Pancreas (tissue), 10 donors: Measurements from ENCODE around the gene TGM1. TPM values are rescaled to one million over a fixed set of nuclear protein-coding genes. Genes with fewer than 3 reads are reported as not detected.

ENCODE experiments used
- ATAC-seq, 4 donors: fragments of 200-7000 bp; cut with Tn5 transposase; one replicate each; pipeline versions ENCODE4 v1.8.0 to v1.9.1; 2020; ENCODE audit warnings: mild to moderate bottlenecking in 4 of 4, moderate library complexity in 4 of 4
- DNase-seq, 6 donors: peaks; one replicate each; pipeline ENCODE4 v3.0.0-alpha.2; 2020
- FAIRE-seq: peaks from 2 replicates; lab custom pipeline; 2012; peaks lifted over from hg19 to GRCh38; lab: Jason Lieb, UNC
- H3K27ac ChIP-seq, 4 donors: fragments of 200-600 bp; sonication (generic); 1 replicate in 3 of 4; 2 replicates in 1 of 4; pipeline versions ENCODE4 v1.5.0 to v1.8.0; 2020
- H3K27me3 ChIP-seq, 4 donors: fragments of 200-600 bp; one replicate each; pipeline ENCODE4 v1.8.0; 2021
- H3K36me3 ChIP-seq, 3 donors: fragments of 200-600 bp; sonication (generic) in 1 of 3; one replicate each; pipeline versions ENCODE4 v1.5.0 to v1.8.0; 2020 to 2021
- H3K4me1 ChIP-seq, 3 donors: fragments of 200-600 bp; one replicate each; pipeline ENCODE4 v1.8.0; 2021
- H3K4me3 ChIP-seq, 4 donors: fragments of 200-600 bp; sonication (generic) in 2 of 4; one replicate each; pipeline versions ENCODE4 v1.5.0 to v1.8.0; 2020 to 2021
- H3K9me3 ChIP-seq, 4 donors: fragments of 200-600 bp; one replicate each; pipeline ENCODE4 v1.8.0; 2021
- WGBS, 2 donors: extraction: QIAGEN DNeasy Blood & Tissue Kit; methylation state at CpG; one replicate each; pipeline ENCODE4 v1.1.7; 2013; 5-methylcytosine and 5-hydroxymethylcytosine counted together
- intact Hi-C, 3 donors: fragments of 100-400 bp; cut with DNase I; formaldehyde crosslinking; loops; one replicate each; pipeline versions ENCODE4 v1.11.1 to v1.14.2; 2022
- polyA plus RNA-seq, 2 donors: library from polyadenylated mRNA; stranded (reverse); fragments of 200-250 nt; gene quantifications; one replicate each; pipeline ENCODE4 v1.2.3, GENCODE V29; 2013
- total RNA-seq, 6 donors: library from RNA; stranded (reverse); fragmentation: NEBNext Ultra II Directional in 4 of 6; extraction: Animal tissue kit (Norgen Biotek cat#: 25700) in 4 of 6; gene quantifications; one replicate each; pipeline versions ENCODE4 v1.2.1 to v1.2.4, GENCODE V29; 2021 to 2023
- TF ChIP-seq, protein P1 (sequence below), 4 donors: fragments of 200-600 bp; sonication (generic) in 3 of 4; IDR thresholded peaks; one replicate each; pipeline versions ENCODE4 v1.5.0 to v1.8.0; 2021; ENCODE audit warnings: antibody characterized with exemption in 4 of 4
- donor health status: healthy with polysubstance abuse.
- donor health status: DM: no; HTN: no; CAD: no; lungs with moderate emphysema.
- donor health status: DM: no; HTN: no; CAD: no.
- donor health status: control.
- donor health status: control.
- donor health status: Bipolar disorder and iron deficiency.
- donor health status: DM: yes; HTN: yes; CAD: no.
- donor health status: DM: no; HTN: no; CAD: no.
- donor health status: DM: no; HTN: no; CAD: no.
- donor health status: DM: yes; HTN: yes; CAD: no.

Gene TGM1
- total and polyA plus RNA-seq, 8 donors = 1.2 to 5.4 (median 2.8) TPM

DNA sequence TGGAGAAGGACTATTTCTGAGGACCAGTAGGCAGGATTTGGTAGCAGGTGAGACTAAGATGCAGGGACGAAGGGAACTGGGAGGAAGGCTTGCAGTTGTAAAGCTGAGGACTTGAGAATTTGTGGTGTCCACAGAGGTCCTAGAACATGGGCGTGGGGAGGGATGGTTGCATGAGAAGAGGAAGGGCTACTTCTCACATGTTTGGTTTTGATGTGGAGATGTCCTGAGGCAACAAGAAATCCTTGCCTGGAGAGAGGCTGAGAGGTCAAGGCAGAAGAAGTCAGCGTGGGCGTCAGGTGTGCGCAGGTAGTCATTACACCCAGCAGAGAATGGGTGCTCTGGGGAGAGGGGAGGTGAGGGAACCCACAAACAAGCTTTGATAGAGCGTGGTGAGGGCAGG lies 14.1 kb upstream of the TGM1 start:
- intact Hi-C loops = no loop called here
- Histone ChIP-seq H3K4me3 (no peak overlapping the region), H3K9me3 (no peaks in the 10 kb centered on the region), H3K27ac (no peak overlapping the region), H3K36me3 (no peaks in the 10 kb centered on the region), H3K27me3 (no peaks in the 10 kb centered on the region), H3K4me1 (peaks cover 11 to 21% (median 18%) of the 10 kb centered on the region in 3 donors)
- no peak for FAIRE-seq
- WGBS, 2 donors = 90 to 94% methylated on average over 6 of the region's 6 CpGs
- TF ChIP-seq, protein P1, sequence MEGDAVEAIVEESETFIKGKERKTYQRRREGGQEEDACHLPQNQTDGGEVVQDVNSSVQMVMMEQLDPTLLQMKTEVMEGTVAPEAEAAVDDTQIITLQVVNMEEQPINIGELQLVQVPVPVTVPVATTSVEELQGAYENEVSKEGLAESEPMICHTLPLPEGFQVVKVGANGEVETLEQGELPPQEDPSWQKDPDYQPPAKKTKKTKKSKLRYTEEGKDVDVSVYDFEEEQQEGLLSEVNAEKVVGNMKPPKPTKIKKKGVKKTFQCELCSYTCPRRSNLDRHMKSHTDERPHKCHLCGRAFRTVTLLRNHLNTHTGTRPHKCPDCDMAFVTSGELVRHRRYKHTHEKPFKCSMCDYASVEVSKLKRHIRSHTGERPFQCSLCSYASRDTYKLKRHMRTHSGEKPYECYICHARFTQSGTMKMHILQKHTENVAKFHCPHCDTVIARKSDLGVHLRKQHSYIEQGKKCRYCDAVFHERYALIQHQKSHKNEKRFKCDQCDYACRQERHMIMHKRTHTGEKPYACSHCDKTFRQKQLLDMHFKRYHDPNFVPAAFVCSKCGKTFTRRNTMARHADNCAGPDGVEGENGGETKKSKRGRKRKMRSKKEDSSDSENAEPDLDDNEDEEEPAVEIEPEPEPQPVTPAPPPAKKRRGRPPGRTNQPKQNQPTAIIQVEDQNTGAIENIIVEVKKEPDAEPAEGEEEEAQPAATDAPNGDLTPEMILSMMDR (IDR thresholded peaks at IDR 0.05) = no peak
- ATAC-seq = no peak
- DNase-seq = no peak

- Histone ChIP-seq H3K27me3 (no peaks in the 10 kb centered on the region), H3K9me3 (no peaks in the 10 kb centered on the region), H3K27ac (peak overlapping the region; percentile 44 to 97 (median 72)), H3K4me1 (peaks cover 11 to 25% (median 18%) of the 10 kb centered on the region in 3 donors), H3K4me3 (no peak overlapping the region), H3K36me3 (no peaks in the 10 kb centered on the region)
- TF ChIP-seq, protein P1 (IDR thresholded peaks at IDR 0.05) = no peak
- ATAC-seq (peak; percentile 51 to 72 (median 64)), DNase-seq (peak in 5 of 6 donors; percentile 40 to 77 (median 63)), FAIRE-seq (no peak)
- WGBS, 2 donors = 24 to 33% methylated on average over 3 of the region's 3 CpGs
- intact Hi-C loops = no loop called here
Measured at GRCh38 chr14:24274101-24274543, 11.1 kb upstream of the TGM1 start.

GRCh38 chr14:24273422-24273998 lies 10.5 kb upstream of the TGM1 start:
- intact Hi-C loops = no loop called here
- Histone ChIP-seq H3K27me3 (no peaks in the 10 kb centered on the region), H3K36me3 (no peaks in the 10 kb centered on the region), H3K4me1 (peaks cover 11 to 25% (median 18%) of the 10 kb centered on the region in 3 donors), H3K27ac (peak overlapping the region; percentile 44 to 97 (median 72)), H3K9me3 (no peaks in the 10 kb centered on the region), H3K4me3 (no peak overlapping the region)
- DNase-seq (no peak), ATAC-seq (no peak), FAIRE-seq (no peak)
- WGBS, 2 donors = 55 to 64% methylated on average over 3 of the region's 3 CpGs
- TF ChIP-seq, protein P1 (IDR thresholded peaks at IDR 0.05) = no peak

DNA sequence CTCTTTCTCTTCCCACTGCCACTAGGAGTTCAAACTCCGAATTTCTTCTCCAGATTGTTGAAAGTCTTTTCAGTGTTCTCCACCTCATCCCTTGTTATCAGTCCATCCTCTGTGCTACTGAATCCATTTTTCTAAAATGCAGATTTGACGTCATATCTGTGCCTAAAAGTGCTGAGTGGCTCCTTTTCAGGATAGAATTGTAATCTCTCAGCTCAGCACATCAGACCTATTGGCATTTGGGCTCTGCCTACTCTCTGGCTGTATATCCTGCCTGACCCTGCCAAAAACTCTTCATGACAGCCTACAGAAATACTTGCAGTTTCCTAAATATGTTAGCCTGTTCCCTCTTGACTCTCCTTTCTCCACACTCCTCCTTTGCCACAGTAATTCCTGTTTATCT lies 9.5 kb upstream of the TGM1 start:
- intact Hi-C loops = no loop called here
- Histone ChIP-seq H3K4me1 (peaks cover 11 to 25% (median 18%) of the 10 kb centered on the region in 3 donors), H3K27ac (peak overlapping the region in 2 of 4 donors; percentile 94 to 97), H3K36me3 (peaks cover 0 to 4% (median 0%) of the 10 kb centered on the region in 3 donors), H3K9me3 (no peaks in the 10 kb centered on the region), H3K4me3 (no peak overlapping the region), H3K27me3 (no peaks in the 10 kb centered on the region)
- ATAC-seq (no peak), FAIRE-seq (no peak), DNase-seq (no peak)
- TF ChIP-seq, protein P1 (IDR thresholded peaks at IDR 0.05) = no peak
- 74 to 80% methylated on average over 2 of the region's 2 CpGs for WGBS, 2 donors

- Histone ChIP-seq H3K27me3 (no peaks in the 10 kb centered on the region), H3K4me1 (peaks cover 11 to 25% (median 18%) of the 10 kb centered on the region in 3 donors), H3K27ac (peak overlapping the region; percentile 90 to 98 (median 96)), H3K9me3 (no peaks in the 10 kb centered on the region), H3K36me3 (peaks cover 0 to 10% (median 0%) of the 10 kb centered on the region in 3 donors), H3K4me3 (peak overlapping the region; percentile 48 to 99 (median 90))
- no peak for FAIRE-seq
- intact Hi-C loops = no loop called here
- DNase-seq = no peak
- TF ChIP-seq, protein P1 (IDR thresholded peaks at IDR 0.05) = no peak
- 5 to 10% methylated on average over 3 of the region's 3 CpGs for WGBS, 2 donors
- no peak for ATAC-seq
Measured at GRCh38 chr14:24271834-24272263, 8.9 kb upstream of the TGM1 start.
